Myocyte (in vitro differentiated cells): Measurements from ENCODE around the gene WDR7. TPM values are rescaled to one million over a fixed set of nuclear protein-coding genes. Genes with fewer than 3 reads are reported as not detected.

Experiments used
- DNase-seq: peaks from one replicate; pipeline ENCODE4 v3.0.0-alpha.2; 2012; ENCODE audit warnings: low read depth
- polyA plus RNA-seq: library from polyadenylated mRNA; unstranded; fragments of >200 nt; gene quantifications from one replicate; pipeline ENCODE4 v1.2.1, GENCODE V29; 2012; ENCODE audit warnings: missing spikeins
- total RNA-seq: library from RNA; depleted of rRNA; stranded (reverse); fragments of >200 nt; gene quantifications from 2 replicates; pipeline ENCODE4 v1.2.3, GENCODE V29; 2014

Gene WDR7
- 12.9 and 13.5 TPM in 2 replicates for total RNA-seq
- 7.9 TPM for polyA plus RNA-seq

- DNase-seq = peak; percentile 99
Observed at GRCh38 chr18:56650944-56651770, at the start of gene WDR7. Gene WDR7, plus strand, starts transcription at chr18:56651359. Its CDS starts 21,157 bp downstream, at chr18:56672516.

- DNase-seq = no peak
Observed at GRCh38 chr18:56606618-56607017, 44.5 kb upstream of the WDR7 start.

- no peak for DNase-seq
Observed at GRCh38 chr18:56615738-56616520, 35.2 kb upstream of the WDR7 start.

- no peak for DNase-seq
Observed at GRCh38 chr18:56627991-56628390, 23.2 kb upstream of the WDR7 start.

GRCh38 chr18:56632070-56633022, 18.8 kb upstream of the WDR7 start:
- DNase-seq = no peak

- DNase-seq = no peak
Observed at GRCh38 chr18:56635007-56635406, 16.2 kb upstream of the WDR7 start.

- peak; percentile 2 for DNase-seq
Observed at GRCh38 chr18:56637176-56637575, 14.0 kb upstream of the WDR7 start.

GRCh38 chr18:56637711-56638231, 13.4 kb upstream of the WDR7 start:
- peak; percentile 24 for DNase-seq

GRCh38 chr18:56638232-56639103, 12.7 kb upstream of the WDR7 start, which contains the start of gene TXNL1:
Gene TXNL1, minus strand, starts transcription at chr18:56638592. Its CDS starts 152 bp downstream, at chr18:56638440.
- peak; percentile 99 for DNase-seq

- no peak for DNase-seq
Observed at GRCh38 chr18:56639104-56639381, 12.1 kb upstream of the WDR7 start.

GRCh38 chr18:56639571-56639970, 11.6 kb upstream of the WDR7 start:
- DNase-seq = no peak

- DNase-seq = no peak
Observed at GRCh38 chr18:56641714-56642337, 9.3 kb upstream of the WDR7 start.

- DNase-seq = no peak
Observed at GRCh38 chr18:56643381-56643780, 7.8 kb upstream of the WDR7 start.

- DNase-seq = peak; percentile 6
Observed at GRCh38 chr18:56645415-56646016, 5.6 kb upstream of the WDR7 start.

GRCh38 chr18:56647071-56647470, 4.1 kb upstream of the WDR7 start:
- no peak for DNase-seq

GRCh38 chr18:56647951-56648893, 2.9 kb upstream of the WDR7 start:
- no peak for DNase-seq

GRCh38 chr18:56649996-56650395, 1.2 kb upstream of the WDR7 start:
- DNase-seq = no peak

GRCh38 chr18:56651771-56652092, 573 bp downstream of the WDR7 start:
- no peak for DNase-seq
